Measurements from ENCODE around the gene XRRA1.

GRCh38 chr11:74956397-74957015, 7.6 kb upstream of the XRRA1 start:
- TF ChIP-seq, protein P1, sequence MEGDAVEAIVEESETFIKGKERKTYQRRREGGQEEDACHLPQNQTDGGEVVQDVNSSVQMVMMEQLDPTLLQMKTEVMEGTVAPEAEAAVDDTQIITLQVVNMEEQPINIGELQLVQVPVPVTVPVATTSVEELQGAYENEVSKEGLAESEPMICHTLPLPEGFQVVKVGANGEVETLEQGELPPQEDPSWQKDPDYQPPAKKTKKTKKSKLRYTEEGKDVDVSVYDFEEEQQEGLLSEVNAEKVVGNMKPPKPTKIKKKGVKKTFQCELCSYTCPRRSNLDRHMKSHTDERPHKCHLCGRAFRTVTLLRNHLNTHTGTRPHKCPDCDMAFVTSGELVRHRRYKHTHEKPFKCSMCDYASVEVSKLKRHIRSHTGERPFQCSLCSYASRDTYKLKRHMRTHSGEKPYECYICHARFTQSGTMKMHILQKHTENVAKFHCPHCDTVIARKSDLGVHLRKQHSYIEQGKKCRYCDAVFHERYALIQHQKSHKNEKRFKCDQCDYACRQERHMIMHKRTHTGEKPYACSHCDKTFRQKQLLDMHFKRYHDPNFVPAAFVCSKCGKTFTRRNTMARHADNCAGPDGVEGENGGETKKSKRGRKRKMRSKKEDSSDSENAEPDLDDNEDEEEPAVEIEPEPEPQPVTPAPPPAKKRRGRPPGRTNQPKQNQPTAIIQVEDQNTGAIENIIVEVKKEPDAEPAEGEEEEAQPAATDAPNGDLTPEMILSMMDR (IDR thresholded peaks at IDR 0.05), result no peak
- no peak for TF ChIP-seq ZFX (IDR thresholded peaks at IDR 0.05; ENCODE audit: borderline replicate concordance)

Data from 22Rv1 (cell line).